DLD1 (cell line): ENCODE results near the gene MAP3K2.

Experiments used
- in situ Hi-C: cut with HindIII; loops from 2 replicates; pipeline ENCODE4 v1.10.0; 2017; ENCODE audit warnings: low sequenced_read_pairs

MAP3K2 gene

GRCh38 chr2:127408004-127408806, 20.4 kb upstream of the MAP3K2 start:
- in situ Hi-C loops: no loop called here

GRCh38 chr2:127407661-127408003, 19.9 kb upstream of the MAP3K2 start:
- in situ Hi-C loops: no loop called here

GRCh38 chr2:127407091-127407490, 19.3 kb upstream of the MAP3K2 start:
- in situ Hi-C loops: no loop called here

- in situ Hi-C loops: no loop called here
Observed at GRCh38 chr2:127406454-127406853, 18.7 kb upstream of the MAP3K2 start.

GRCh38 chr2:127405255-127405610, 17.5 kb upstream of the MAP3K2 start:
- in situ Hi-C loops: no loop called here

- in situ Hi-C loops: no loop called here
Observed at GRCh38 chr2:127404466-127405254, 16.9 kb upstream of the MAP3K2 start.

GRCh38 chr2:127403460-127403859, 15.7 kb upstream of the MAP3K2 start:
- in situ Hi-C loops: no loop called here

GRCh38 chr2:127401757-127402695, 14.3 kb upstream of the MAP3K2 start:
- in situ Hi-C loops: no loop called here

- in situ Hi-C loops: no loop called here
Observed at GRCh38 chr2:127400897-127401756, 13.4 kb upstream of the MAP3K2 start.

GRCh38 chr2:127400533-127400896, 12.7 kb upstream of the MAP3K2 start:
- in situ Hi-C loops: no loop called here

- in situ Hi-C loops: no loop called here
Observed at GRCh38 chr2:127398239-127398590, 10.4 kb upstream of the MAP3K2 start.

- in situ Hi-C loops: no loop called here
Observed at GRCh38 chr2:127397568-127398238, 9.9 kb upstream of the MAP3K2 start.

GRCh38 chr2:127394492-127394891, 6.7 kb upstream of the MAP3K2 start:
- in situ Hi-C loops: no loop called here

GRCh38 chr2:127392828-127393578, 5.2 kb upstream of the MAP3K2 start:
- in situ Hi-C loops: no loop called here

- in situ Hi-C loops: no loop called here
Observed at GRCh38 chr2:127392133-127392827, 4.5 kb upstream of the MAP3K2 start.

GRCh38 chr2:127389778-127390435, 2.1 kb upstream of the MAP3K2 start:
- in situ Hi-C loops: no loop called here

GRCh38 chr2:127388423-127389164, 819 bp upstream of the MAP3K2 start:
- in situ Hi-C loops: no loop called here
